ENCODE data around the gene ARHGAP32. TPM values are rescaled to one million over a fixed set of nuclear protein-coding genes. Genes with fewer than 3 reads are reported as not detected.

Gene ARHGAP32
- total RNA-seq, 2 experiments from 2014 or later = 8.7 to 10.0 TPM

DNA sequence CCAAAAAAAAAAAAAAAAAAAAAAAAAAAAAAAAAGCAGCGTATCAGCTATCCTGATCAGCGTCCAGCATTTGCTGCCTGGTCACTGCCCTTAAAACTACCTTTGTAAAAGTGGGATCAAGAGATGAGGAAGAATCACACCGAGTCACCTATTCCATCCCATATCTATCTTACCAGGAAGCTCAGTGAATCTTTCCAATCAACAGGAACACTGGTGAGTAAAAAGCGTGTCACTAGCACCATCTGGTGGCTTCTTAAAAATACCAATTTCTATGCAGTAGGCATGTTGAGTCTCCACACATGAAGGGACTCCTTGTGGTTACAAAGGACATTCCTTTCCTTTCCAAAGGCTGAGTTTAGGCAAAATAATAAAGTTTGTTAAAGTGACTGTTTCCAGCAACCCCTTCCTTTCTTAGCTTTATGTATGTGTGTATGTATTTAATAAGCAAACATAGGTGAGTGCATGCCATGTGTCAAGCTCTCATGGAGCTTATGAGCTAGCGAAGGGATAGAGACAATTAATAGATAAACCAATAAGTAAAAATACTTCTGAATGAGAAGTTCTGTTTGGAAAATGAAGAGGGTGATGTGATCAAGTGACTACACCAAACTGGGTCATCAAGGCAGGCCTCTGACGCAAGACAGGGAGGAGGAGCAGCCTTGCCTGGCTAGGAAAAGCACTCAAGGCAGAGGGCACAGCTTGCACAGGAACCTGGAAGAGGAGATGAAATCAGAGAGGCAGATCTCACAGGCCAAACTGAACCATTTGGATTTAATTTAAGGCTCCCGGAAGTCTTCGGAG lies 235.5 kb downstream of the ARHGAP32 start:
- no peak for ATAC-seq (ENCODE audit: poor library complexity)
- peak in 4 of 14 experiments; percentile 31 to 67 (median 60) for DNase-seq
- no peak overlapping the region for H3K4me3 ChIP-seq (ENCODE audit: low read length)
- Mint-ChIP-seq H3K27ac (no peak overlapping the region), H3K4me1 (ENCODE audit: low read depth) (peaks cover 4% of the 10 kb centered on the region), H3K9me3 (no peaks in the 10 kb centered on the region), H3K36me3 (ENCODE audit: low read depth) (no peaks in the 10 kb centered on the region), H3K27me3 (peaks cover 5% of the 10 kb centered on the region), H3K4me3 (no peak overlapping the region)
- no peaks in the 10 kb centered on the region for H3K36me3 ChIP-seq (ENCODE audit: insufficient read depth, low read length)
- H3K4me1 ChIP-seq (ENCODE audit: insufficient read depth, low read length) = peaks cover 2% of the 10 kb centered on the region
- POLR2A ChIA-PET = interaction anchor here (0.7 to 1.4 kb wide), 2 partner anchors 14 to 72 kb away, joined by 4 read pairs; no protein-coding TSS in a partner anchor
- H3K27me3 ChIP-seq (ENCODE audit: control insufficient read depth in 1 of 2, insufficient read depth in 2 of 2, low read length in 2 of 2) = peaks cover 0 to 7% of the 10 kb centered on the region in 2 experiments
- TF ChIP-seq, protein P1, sequence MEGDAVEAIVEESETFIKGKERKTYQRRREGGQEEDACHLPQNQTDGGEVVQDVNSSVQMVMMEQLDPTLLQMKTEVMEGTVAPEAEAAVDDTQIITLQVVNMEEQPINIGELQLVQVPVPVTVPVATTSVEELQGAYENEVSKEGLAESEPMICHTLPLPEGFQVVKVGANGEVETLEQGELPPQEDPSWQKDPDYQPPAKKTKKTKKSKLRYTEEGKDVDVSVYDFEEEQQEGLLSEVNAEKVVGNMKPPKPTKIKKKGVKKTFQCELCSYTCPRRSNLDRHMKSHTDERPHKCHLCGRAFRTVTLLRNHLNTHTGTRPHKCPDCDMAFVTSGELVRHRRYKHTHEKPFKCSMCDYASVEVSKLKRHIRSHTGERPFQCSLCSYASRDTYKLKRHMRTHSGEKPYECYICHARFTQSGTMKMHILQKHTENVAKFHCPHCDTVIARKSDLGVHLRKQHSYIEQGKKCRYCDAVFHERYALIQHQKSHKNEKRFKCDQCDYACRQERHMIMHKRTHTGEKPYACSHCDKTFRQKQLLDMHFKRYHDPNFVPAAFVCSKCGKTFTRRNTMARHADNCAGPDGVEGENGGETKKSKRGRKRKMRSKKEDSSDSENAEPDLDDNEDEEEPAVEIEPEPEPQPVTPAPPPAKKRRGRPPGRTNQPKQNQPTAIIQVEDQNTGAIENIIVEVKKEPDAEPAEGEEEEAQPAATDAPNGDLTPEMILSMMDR (IDR thresholded peaks at IDR 0.05) = peak; percentile 75
- CTCF ChIA-PET = interaction anchor here (1.2 to 1.6 kb wide), 5 partner anchors 9 to 73 kb away, joined by 3 to 8 read pairs (median 5); no protein-coding TSS in a partner anchor
- intact Hi-C loops (cut with DNase I, micrococcal nuclease) = loop anchor here (1.0 to 10.0 kb wide), 7 partner anchors 72 to 1112 kb away; no protein-coding TSS in a partner anchor
- no peak overlapping the region for H3K27ac ChIP-seq (ENCODE audit: low read depth in 1 of 2, low read length in 2 of 2)
- H3K9me3 ChIP-seq (ENCODE audit: control insufficient read depth in 1 of 2, insufficient read depth in 1 of 2, low read length in 2 of 2) = no peaks in the 10 kb centered on the region

DNA sequence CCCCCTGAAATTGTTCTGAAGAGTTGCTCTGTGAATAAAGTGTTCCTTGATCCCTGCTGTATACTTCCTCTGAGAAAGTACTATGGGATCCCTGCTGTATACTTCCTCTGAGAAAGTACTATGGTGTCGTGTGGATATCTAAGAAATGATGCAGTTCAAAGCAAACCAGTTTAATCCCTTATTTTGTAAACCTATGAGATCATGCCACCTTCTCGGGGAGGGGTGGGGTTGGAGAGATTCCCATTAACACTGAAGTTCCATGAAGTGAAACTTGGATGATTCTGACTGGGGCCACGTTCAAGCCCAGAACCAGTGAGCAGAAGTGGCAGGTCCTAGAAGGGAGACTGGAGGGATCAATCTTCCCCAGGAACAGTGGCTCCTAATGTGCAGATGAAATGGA lies 236.5 kb downstream of the ARHGAP32 start:
- Histone ChIP-seq H3K4me3 (ENCODE audit: low read length) (no peak overlapping the region), H3K27me3 (ENCODE audit: control insufficient read depth in 1 of 2, insufficient read depth in 2 of 2, low read length in 2 of 2) (peaks cover 0 to 7% of the 10 kb centered on the region in 2 experiments), H3K4me1 (ENCODE audit: insufficient read depth, low read length) (peaks cover 2% of the 10 kb centered on the region), H3K36me3 (ENCODE audit: insufficient read depth, low read length) (no peaks in the 10 kb centered on the region), H3K9me3 (ENCODE audit: control insufficient read depth in 1 of 2, insufficient read depth in 1 of 2, low read length in 2 of 2) (no peaks in the 10 kb centered on the region), H3K27ac (ENCODE audit: low read depth in 1 of 2, low read length in 2 of 2) (no peak overlapping the region)
- no peak for ATAC-seq (ENCODE audit: poor library complexity)
- Mint-ChIP-seq H3K9me3 (no peaks in the 10 kb centered on the region), H3K36me3 (ENCODE audit: low read depth) (no peaks in the 10 kb centered on the region), H3K4me3 (no peak overlapping the region), H3K27ac (no peak overlapping the region), H3K4me1 (ENCODE audit: low read depth) (peaks cover 4% of the 10 kb centered on the region), H3K27me3 (peaks cover 5% of the 10 kb centered on the region)
- intact Hi-C loops (cut with DNase I, micrococcal nuclease) = loop anchor here (1.0 to 10.0 kb wide), 7 partner anchors 71 to 1111 kb away; no protein-coding TSS in a partner anchor
- ChIA-PET CTCF (interaction anchor here (1.6 kb wide), 2 partner anchors 70 to 72 kb away, joined by 6 to 8 read pairs; no protein-coding TSS in a partner anchor), POLR2A (no interaction called here)
- TF ChIP-seq, protein P1 (IDR thresholded peaks at IDR 0.05) = no peak
- no peak for DNase-seq

DNA sequence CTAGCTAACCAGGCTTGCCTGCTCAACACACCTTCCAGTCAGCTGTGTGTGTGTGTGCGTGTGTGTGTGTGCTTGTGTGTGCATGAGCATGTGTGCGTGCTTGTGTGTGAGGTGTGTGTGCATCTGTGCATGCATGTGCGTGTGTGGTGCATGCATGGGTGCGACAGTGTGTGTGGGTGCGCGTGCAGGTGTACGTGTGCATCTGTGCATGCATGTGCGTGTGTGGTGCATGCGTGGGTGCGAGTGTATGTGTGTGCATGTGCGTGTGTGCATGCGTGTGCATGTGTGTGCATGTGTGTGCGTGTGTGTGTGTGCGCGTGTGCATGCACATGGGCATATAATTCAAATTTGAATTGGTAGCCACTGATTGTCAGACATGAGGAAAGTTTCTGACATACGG lies 239.0 kb downstream of the ARHGAP32 start:
- H3K4me3 ChIP-seq (ENCODE audit: low read length) = no peak overlapping the region
- CTCF ChIA-PET = no interaction called here
- Mint-ChIP-seq H3K9me3 (no peaks in the 10 kb centered on the region), H3K27me3 (peaks cover 5% of the 10 kb centered on the region), H3K4me1 (ENCODE audit: low read depth) (peaks cover 4% of the 10 kb centered on the region), H3K4me3 (no peak overlapping the region), H3K27ac (no peak overlapping the region), H3K36me3 (ENCODE audit: low read depth) (no peaks in the 10 kb centered on the region)
- intact Hi-C loops (cut with DNase I, micrococcal nuclease) = loop anchor here in 1 of 2 experiments (10.0 kb wide), 1 partner anchor 1108 kb away; no protein-coding TSS in a partner anchor
- TF ChIP-seq, protein P1 (IDR thresholded peaks at IDR 0.05) = no peak
- ATAC-seq (ENCODE audit: poor library complexity) (no peak), DNase-seq (no peak)
- H3K36me3 ChIP-seq (ENCODE audit: insufficient read depth, low read length) = no peaks in the 10 kb centered on the region
- H3K27me3 ChIP-seq (ENCODE audit: control insufficient read depth in 1 of 2, insufficient read depth in 2 of 2, low read length in 2 of 2) = peaks cover 0 to 7% of the 10 kb centered on the region in 2 experiments
- POLR2A ChIA-PET = no interaction called here
- H3K4me1 ChIP-seq (ENCODE audit: insufficient read depth, low read length) = peaks cover 2% of the 10 kb centered on the region
- H3K27ac ChIP-seq (ENCODE audit: low read depth in 1 of 2, low read length in 2 of 2) = no peak overlapping the region
- H3K9me3 ChIP-seq (ENCODE audit: control insufficient read depth in 1 of 2, insufficient read depth in 1 of 2, low read length in 2 of 2) = no peaks in the 10 kb centered on the region
